K562 (cell line): ENCODE data around the gene ABHD16B. TPM values are rescaled to one million over a fixed set of nuclear protein-coding genes. Genes with fewer than 3 reads are reported as not detected.

Source experiments
- ATAC-seq: fragments of 200-7000 bp; cut with Tn5 transposase; 3 replicates; pipeline ENCODE4 v1.9.1; 2020; ENCODE audit warnings: moderate library complexity
- BruUV-seq: library from RNA; stranded (reverse); fragments of 400-500 nt; replicated peaks from 2 replicates; lab custom pipeline; 2021; lab: Mats Ljungman, UMichigan
- CTCF ChIA-PET: fragments of 300-600 bp; formaldehyde crosslinking; extraction: SDS; loops from one replicate; lab custom pipeline; 2021; ENCODE audit warnings: low intra/inter-chr PET ratio; lab: Yijun Ruan, JAX
- POLR2A ChIA-PET: fragments of 300-600, 350-650 bp; sonication (Branson Sonifier 250); formaldehyde crosslinking; extraction: SDS; loops from one replicate; lab custom pipeline; 2021; ENCODE audit warnings: antibody characterized with exemption, inconsistent platforms; lab: Yijun Ruan, JAX
- DNase-seq, 4 experiments: peaks; one replicate each; pipeline versions ENCODE4 v3.0.0 to v3.0.0-alpha.2; 2011 to 2018; ENCODE audit warnings: low spot score in 3 of 4, mixed read lengths in 3 of 4; ENCODE audit errors: extremely low read depth in 1 of 4
- FAIRE-seq: peaks from 2 replicates; lab custom pipeline; 2011; peaks lifted over from hg19 to GRCh38; lab: Jason Lieb, UNC
- H2AFZ ChIP-seq: 2 replicates; pipeline ENCODE4 v1.6.0; 2011; ENCODE audit warnings: low read depth, low read length, control low read depth, inconsistent platforms
- H3K27ac ChIP-seq: fragments of 200-600 bp; 3 replicates; pipeline ENCODE4 v1.8.0; 2011; ENCODE audit warnings: low read depth, mild to moderate bottlenecking, control low read depth, inconsistent platforms, low read length, moderate library complexity, mixed read lengths; ENCODE audit errors: extremely low read depth
- H3K27me3 ChIP-seq, 2 experiments: fragments of 300-600 bp in 1 of 2; 2 replicates in 1 of 2; 3 replicates in 1 of 2; pipeline versions ENCODE4 v1.6.0 to v1.8.0; 2011; ENCODE audit warnings: inconsistent platforms in 2 of 2, low read length in 2 of 2, mild to moderate bottlenecking in 1 of 2, mixed read lengths in 1 of 2, moderate library complexity in 1 of 2; ENCODE audit not compliant: control insufficient read depth in 2 of 2, insufficient read depth in 2 of 2
- H3K36me3 ChIP-seq: fragments of 300-600 bp; 3 replicates; pipeline ENCODE4 v1.8.0; 2011; ENCODE audit warnings: mild to moderate bottlenecking, low read length, inconsistent platforms; ENCODE audit not compliant: control insufficient read depth, insufficient read depth
- H3K4me1 ChIP-seq, 2 experiments: fragments of 200-600 bp in 1 of 2; replicated peaks in 1 of 2; 2 replicates in 1 of 2; 3 replicates in 1 of 2; pipeline versions ENCODE4 v1.5.1 to v1.8.0; 2011; ENCODE audit warnings: inconsistent platforms in 2 of 2, low read length in 2 of 2, mild to moderate bottlenecking in 1 of 2, mixed read lengths in 1 of 2, moderate library complexity in 1 of 2; ENCODE audit not compliant: control insufficient read depth in 2 of 2, insufficient read depth in 2 of 2
- H3K4me2 ChIP-seq: 2 replicates; pipeline ENCODE4 v1.6.1; 2011; ENCODE audit warnings: low read length, control low read depth, inconsistent platforms, mixed read lengths; ENCODE audit not compliant: insufficient read depth
- H3K4me3 ChIP-seq: fragments of 200-600 bp; sonication (generic), shearing (Covaris generic); 2 replicates; pipeline ENCODE4 v1.5.1; 2016; ENCODE audit warnings: control low read depth, inconsistent platforms
- H3K79me2 ChIP-seq: fragments of 200-600 bp; 3 replicates; pipeline ENCODE4 v1.8.0; 2011; ENCODE audit warnings: low read length, inconsistent platforms; ENCODE audit not compliant: control insufficient read depth, insufficient read depth
- H3K9ac ChIP-seq, 2 experiments: 2 replicates each; pipeline versions ENCODE4 v1.6.0 to v1.6.1; 2011; ENCODE audit warnings: low read depth in 2 of 2, low read length in 2 of 2, control low read depth in 1 of 2, inconsistent platforms in 1 of 2, mild to moderate bottlenecking in 1 of 2, mixed read lengths in 1 of 2; ENCODE audit not compliant: insufficient read depth in 1 of 2
- H3K9me1 ChIP-seq: one replicate; pipeline ENCODE4 v1.6.0; 2011; ENCODE audit warnings: inconsistent platforms, mild to moderate bottlenecking, low read length, moderate library complexity; ENCODE audit not compliant: control insufficient read depth, insufficient read depth
- H3K9me3 ChIP-seq: replicated peaks from 2 replicates; pipeline ENCODE4 v1.5.1; 2011; ENCODE audit warnings: low read depth, low read length, inconsistent platforms; ENCODE audit not compliant: control insufficient read depth, insufficient read depth
- H4K20me1 ChIP-seq: replicated peaks from 2 replicates; pipeline ENCODE4 v1.6.1; 2011; ENCODE audit warnings: low read length, inconsistent platforms, mixed read lengths; ENCODE audit not compliant: control insufficient read depth, insufficient read depth
- GABPA ChIP-seq: fragments of 200-800 bp; sonication (Bioruptor generic); conservative IDR thresholded peaks from 2 replicates; pipeline ENCODE4 v1.6.1; 2016; ENCODE audit warnings: low read depth, missing genetic modification characterization, missing compliant biosample characterization
- HEY1 ChIP-seq: fragments of 250-450 bp; sonication (Bioruptor Pico); IDR thresholded peaks from 2 replicates; pipeline ENCODE4 v1.5.0; 2020; ENCODE audit warnings: mild to moderate bottlenecking, moderate library complexity, borderline replicate concordance
- HNRNPL ChIP-seq: fragments of 200-400 bp; formaldehyde crosslinking; IDR thresholded peaks from 2 replicates; pipeline ENCODE4 v1.6.1; 2017; ENCODE audit warnings: low read depth, mild to moderate bottlenecking, low read length
- PCBP2 ChIP-seq: fragments of 200-400 bp; formaldehyde crosslinking; IDR thresholded peaks from 2 replicates; pipeline ENCODE4 v1.6.1; 2018; ENCODE audit warnings: low read length, low read depth, mild to moderate bottlenecking, moderate library complexity; ENCODE audit not compliant: poor library complexity, severe bottlenecking
- POLR2G ChIP-seq: fragments of 200-400 bp; formaldehyde crosslinking; IDR thresholded peaks from 2 replicates; pipeline ENCODE4 v1.6.1; 2017; ENCODE audit warnings: low read depth, mild to moderate bottlenecking, antibody characterized with exemption, low read length, moderate library complexity
- RBFOX2 ChIP-seq: fragments of 200-400 bp; formaldehyde crosslinking; IDR thresholded peaks from 2 replicates; pipeline ENCODE4 v1.6.1; 2017; ENCODE audit warnings: low read depth, mild to moderate bottlenecking, low read length, moderate library complexity
- ZKSCAN1 ChIP-seq: fragments of 150-350 bp; IDR thresholded peaks from 2 replicates; pipeline ENCODE4 v1.6.1; 2016; ENCODE audit warnings: low read depth, low read length
- ZNF398 ChIP-seq: fragments of 250-450 bp; sonication (Bioruptor Pico); IDR thresholded peaks from 2 replicates; pipeline ENCODE4 v1.8.0; 2021; ENCODE audit warnings: moderate library complexity, mild to moderate bottlenecking, inconsistent platforms
- ZNF707 ChIP-seq: fragments of 250-450 bp; sonication (Bioruptor Pico); conservative IDR thresholded peaks from 2 replicates; pipeline ENCODE4 v1.8.0; 2022; ENCODE audit warnings: inconsistent platforms, mild to moderate bottlenecking, moderate library complexity
- WGBS: fragments of 100-300 bp; shearing (Covaris generic); methylation state at CpG from one replicate; pipeline ENCODE4 v1.1.6; 2016; ENCODE audit warnings: low coverage, mixed read lengths; ENCODE audit not compliant: insufficient coverage; ENCODE audit errors: missing lambda C conversion rate; 5-methylcytosine and 5-hydroxymethylcytosine counted together
- in situ Hi-C: fragments of 300-500 bp; cut with MboI; formaldehyde crosslinking; loops from 4 replicates; pipeline ENCODE4 v1.15.0; 2018; ENCODE audit warnings: inconsistent platforms, mixed read lengths
- intact Hi-C: fragments of 100-400 bp; cut with micrococcal nuclease; formaldehyde crosslinking; loops from 2 replicates; pipeline ENCODE4 v1.14.2; 2022
- polyA plus RNA-seq, 8 experiments: library from polyadenylated mRNA; depleted of rRNA in 4 of 8; stranded (reverse) in 5 of 8; unstranded in 3 of 8; fragments of >200 nt; fragmentation: Nextera tagmentation in 2 of 8; fragmentation: Illumina TruSeq in 1 of 8; extraction: Ambion mirVana in 2 of 8; extraction: Trizol in 1 of 8; gene quantifications; 2 replicates each; pipeline versions ENCODE4 v1.2.1 to v1.2.3, GENCODE V29; 2011 to 2014; ENCODE audit warnings: inconsistent platforms in 1 of 8, missing spikeins in 1 of 8
- total RNA-seq, 7 experiments: library from RNA; depleted of rRNA in 6 of 7; stranded (reverse); fragments of >200 nt in 6 of 7; fragmentation: Illumina TruSeq in 2 of 7; extraction: Trizol in 2 of 7; gene quantifications; 2 replicates each; pipeline versions ENCODE4 v1.2.1 to v1.2.3, GENCODE V29; 2011 to 2021; ENCODE audit warnings: low replicate concordance in 1 of 7
- TF ChIP-seq, protein P1 (sequence below): fragments of 250-450 bp; sonication (Bioruptor Pico); IDR thresholded peaks from 2 replicates; pipeline ENCODE4 v1.6.1; 2021; ENCODE audit warnings: mild to moderate bottlenecking
- TF ChIP-seq, protein P2 (sequence below): sonication (generic); formaldehyde crosslinking; IDR thresholded peaks from 2 replicates; pipeline ENCODE4 v1.8.1; 2023; ENCODE audit warnings: mild to moderate bottlenecking, missing genetic modification reagents

ABHD16B gene
- total and polyA plus RNA-seq, 9 of the 15 experiments (the other 6 are each of a cell fraction or from before 2014, with no cell fraction given) = not detected

DNA sequence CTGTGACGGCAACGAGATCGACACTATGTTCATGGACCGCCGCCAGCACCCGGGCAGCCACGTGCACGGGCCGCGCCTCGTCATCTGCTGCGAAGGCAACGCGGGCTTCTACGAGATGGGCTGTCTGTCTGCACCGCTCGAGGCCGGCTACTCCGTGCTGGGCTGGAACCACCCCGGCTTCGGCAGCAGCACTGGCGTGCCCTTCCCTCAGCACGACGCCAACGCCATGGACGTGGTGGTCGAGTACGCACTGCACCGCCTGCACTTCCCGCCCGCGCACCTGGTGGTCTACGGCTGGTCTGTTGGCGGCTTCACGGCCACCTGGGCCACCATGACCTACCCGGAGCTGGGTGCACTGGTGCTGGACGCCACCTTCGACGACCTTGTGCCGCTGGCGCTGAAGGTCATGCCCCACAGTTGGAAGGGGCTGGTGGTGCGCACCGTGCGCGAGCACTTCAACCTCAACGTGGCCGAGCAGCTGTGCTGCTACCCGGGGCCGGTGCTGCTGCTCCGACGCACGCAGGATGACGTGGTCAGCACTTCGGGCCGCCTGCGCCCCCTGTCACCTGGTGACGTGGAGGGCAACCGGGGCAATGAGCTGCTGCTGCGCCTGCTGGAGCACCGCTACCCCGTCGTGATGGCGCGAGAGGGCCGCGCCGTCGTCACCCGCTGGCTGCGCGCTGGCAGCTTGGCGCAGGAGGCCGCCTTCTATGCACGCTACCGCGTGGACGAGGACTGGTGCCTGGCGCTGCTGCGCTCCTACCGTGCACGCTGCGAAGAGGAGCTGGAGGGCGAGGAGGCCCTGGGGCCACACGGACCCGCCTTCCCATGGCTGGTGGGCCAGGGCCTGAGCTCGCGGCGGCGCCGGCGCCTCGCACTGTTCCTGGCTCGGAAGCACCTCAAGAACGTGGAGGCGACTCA lies 943 bp downstream of the ABHD16B start:
- in situ Hi-C loops = loop anchor here (5.0 kb wide), 1 partner anchor 155 kb away; the partner anchor contains the start of genes ARFRP1 and ZGPAT
- TF ChIP-seq GABPA (tag) (no peak), POLR2G (0 out of 2 replicates have a peak, but pooled peaks have one; percentile 39), ZKSCAN1 (no peak), ZNF707 (CRISPR knock-in tag) (no peak), RBFOX2 (peak; percentile 36), HNRNPL (peak; percentile 50; the same call in 1 of the 2 replicates), HEY1 (CRISPR knock-in tag) (no peak), PCBP2 (no peak), ZNF398 (CRISPR knock-in tag) (no peak)
- TF ChIP-seq, protein P1, sequence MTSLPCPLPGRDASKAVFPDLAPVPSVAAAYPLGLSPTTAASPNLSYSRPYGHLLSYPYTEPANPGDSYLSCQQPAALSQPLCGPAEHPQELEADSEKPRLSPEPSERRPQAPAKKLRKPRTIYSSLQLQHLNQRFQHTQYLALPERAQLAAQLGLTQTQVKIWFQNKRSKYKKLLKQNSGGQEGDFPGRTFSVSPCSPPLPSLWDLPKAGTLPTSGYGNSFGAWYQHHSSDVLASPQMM (CRISPR knock-in tag) = no peak
- TF ChIP-seq, protein P2, sequence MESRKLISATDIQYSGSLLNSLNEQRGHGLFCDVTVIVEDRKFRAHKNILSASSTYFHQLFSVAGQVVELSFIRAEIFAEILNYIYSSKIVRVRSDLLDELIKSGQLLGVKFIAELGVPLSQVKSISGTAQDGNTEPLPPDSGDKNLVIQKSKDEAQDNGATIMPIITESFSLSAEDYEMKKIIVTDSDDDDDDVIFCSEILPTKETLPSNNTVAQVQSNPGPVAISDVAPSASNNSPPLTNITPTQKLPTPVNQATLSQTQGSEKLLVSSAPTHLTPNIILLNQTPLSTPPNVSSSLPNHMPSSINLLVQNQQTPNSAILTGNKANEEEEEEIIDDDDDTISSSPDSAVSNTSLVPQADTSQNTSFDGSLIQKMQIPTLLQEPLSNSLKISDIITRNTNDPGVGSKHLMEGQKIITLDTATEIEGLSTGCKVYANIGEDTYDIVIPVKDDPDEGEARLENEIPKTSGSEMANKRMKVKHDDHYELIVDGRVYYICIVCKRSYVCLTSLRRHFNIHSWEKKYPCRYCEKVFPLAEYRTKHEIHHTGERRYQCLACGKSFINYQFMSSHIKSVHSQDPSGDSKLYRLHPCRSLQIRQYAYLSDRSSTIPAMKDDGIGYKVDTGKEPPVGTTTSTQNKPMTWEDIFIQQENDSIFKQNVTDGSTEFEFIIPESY = peak; percentile 86
- intact Hi-C loops = loop anchor here (10.0 kb wide), 2 partner anchors 113 to 307 kb away; partner anchors contain the start of genes FNDC11 and SAMD10
- no TSS peak for BruUV-seq
- 97% methylated on average over 70 of the region's 95 CpGs for WGBS
- Histone ChIP-seq H3K9ac (no peak overlapping the region), H3K79me2 (peaks cover 33% of the 10 kb centered on the region), H3K4me2 (no peak overlapping the region), H3K9me3 (no peaks in the 10 kb centered on the region), H2AFZ (no peak overlapping the region), H4K20me1 (no peaks in the 10 kb centered on the region), H3K4me1 (peaks cover 29 to 84% of the 10 kb centered on the region in 2 experiments), H3K27me3 (no peaks in the 10 kb centered on the region), H3K4me3 (no peak overlapping the region), H3K9me1 (no peaks in the 10 kb centered on the region), H3K27ac (no peak overlapping the region), H3K36me3 (peaks cover 28% of the 10 kb centered on the region; the same call in 2 of the 3 replicates)
- no peak for ATAC-seq
- ChIA-PET POLR2A (interaction anchor here (0.6 to 1.6 kb wide), 4 partner anchors 11 to 177 kb away, joined by 3 to 4 read pairs (median 4); no protein-coding TSS in a partner anchor), CTCF (no interaction called here)
- FAIRE-seq = no peak
- no peak for DNase-seq
